ENCODE results near the gene STARD8.

STARD8 gene

DNA sequence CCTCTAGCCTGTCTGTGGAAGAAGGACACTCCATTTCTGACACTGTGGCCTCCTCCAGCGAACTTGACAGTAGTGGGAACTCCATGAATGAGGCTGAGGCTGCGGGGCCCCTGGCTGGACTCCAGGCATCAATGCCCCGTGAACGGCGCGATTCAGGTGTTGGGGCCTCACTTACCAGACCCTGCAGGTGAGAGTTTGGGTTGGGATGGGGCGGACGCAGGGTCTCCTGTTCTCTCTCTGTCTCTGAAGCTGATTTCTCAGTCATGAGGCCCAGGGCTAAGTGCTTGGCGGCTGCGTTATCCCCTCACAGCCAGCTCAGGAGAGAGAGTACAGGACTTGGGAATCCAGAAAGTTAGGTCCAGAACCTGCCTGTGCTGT lies 71.0 kb downstream of the STARD8 start (continued):
- TF ChIP-seq, protein P1, sequence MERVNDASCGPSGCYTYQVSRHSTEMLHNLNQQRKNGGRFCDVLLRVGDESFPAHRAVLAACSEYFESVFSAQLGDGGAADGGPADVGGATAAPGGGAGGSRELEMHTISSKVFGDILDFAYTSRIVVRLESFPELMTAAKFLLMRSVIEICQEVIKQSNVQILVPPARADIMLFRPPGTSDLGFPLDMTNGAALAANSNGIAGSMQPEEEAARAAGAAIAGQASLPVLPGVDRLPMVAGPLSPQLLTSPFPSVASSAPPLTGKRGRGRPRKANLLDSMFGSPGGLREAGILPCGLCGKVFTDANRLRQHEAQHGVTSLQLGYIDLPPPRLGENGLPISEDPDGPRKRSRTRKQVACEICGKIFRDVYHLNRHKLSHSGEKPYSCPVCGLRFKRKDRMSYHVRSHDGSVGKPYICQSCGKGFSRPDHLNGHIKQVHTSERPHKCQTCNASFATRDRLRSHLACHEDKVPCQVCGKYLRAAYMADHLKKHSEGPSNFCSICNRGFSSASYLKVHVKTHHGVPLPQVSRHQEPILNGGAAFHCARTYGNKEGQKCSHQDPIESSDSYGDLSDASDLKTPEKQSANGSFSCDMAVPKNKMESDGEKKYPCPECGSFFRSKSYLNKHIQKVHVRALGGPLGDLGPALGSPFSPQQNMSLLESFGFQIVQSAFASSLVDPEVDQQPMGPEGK (CRISPR knock-in tag; IDR thresholded peaks at IDR 0.05; ENCODE audit: borderline replicate concordance), result no peak
- TF ChIP-seq PPARA (CRISPR knock-in tag; IDR thresholded peaks at IDR 0.05; ENCODE audit: borderline replicate concordance) (no peak), GLIS3 (CRISPR knock-in tag; IDR thresholded peaks at IDR 0.05) (no peak), ISL1 (CRISPR knock-in tag; IDR thresholded peaks at IDR 0.05) (no peak), TCF4 (CRISPR knock-in tag; IDR thresholded peaks at IDR 0.05; ENCODE audit: borderline replicate concordance) (no peak)

DNA sequence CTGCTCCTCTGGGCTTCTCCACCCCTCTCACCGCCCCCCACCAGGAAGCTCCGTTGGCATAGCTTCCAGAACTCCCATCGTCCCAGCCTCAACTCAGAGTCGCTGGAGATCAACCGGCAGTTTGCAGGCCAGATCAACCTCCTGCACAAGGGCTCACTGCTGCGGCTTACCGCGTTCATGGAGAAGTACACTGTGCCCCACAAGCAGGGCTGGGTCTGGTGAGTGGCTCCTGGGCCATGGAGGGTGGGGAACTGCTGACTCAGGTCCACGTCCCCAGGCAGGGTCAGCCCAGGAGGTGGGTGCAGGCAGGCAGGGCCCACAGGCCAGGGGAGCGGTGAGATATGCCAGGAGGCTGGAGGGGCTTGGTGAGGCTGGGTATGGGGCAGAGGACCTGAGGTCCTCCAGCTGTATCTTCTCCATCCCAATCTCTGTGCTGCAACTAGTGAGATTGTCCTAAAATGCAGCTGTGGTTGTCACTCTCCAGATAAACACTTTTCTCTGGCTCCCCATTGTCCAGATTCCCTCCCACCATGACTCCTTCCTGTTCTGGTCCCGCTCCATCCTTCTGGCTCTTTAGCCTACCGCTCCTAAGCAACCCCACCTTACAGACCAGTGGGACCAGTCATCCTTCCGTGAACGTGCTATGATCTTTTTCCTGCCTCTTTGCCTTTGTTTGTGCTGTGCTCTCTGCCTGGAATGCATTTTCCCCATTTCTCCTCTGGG lies 71.9 kb downstream of the STARD8 start:
- ATAC-seq, result no peak
- TF ChIP-seq, protein P2, sequence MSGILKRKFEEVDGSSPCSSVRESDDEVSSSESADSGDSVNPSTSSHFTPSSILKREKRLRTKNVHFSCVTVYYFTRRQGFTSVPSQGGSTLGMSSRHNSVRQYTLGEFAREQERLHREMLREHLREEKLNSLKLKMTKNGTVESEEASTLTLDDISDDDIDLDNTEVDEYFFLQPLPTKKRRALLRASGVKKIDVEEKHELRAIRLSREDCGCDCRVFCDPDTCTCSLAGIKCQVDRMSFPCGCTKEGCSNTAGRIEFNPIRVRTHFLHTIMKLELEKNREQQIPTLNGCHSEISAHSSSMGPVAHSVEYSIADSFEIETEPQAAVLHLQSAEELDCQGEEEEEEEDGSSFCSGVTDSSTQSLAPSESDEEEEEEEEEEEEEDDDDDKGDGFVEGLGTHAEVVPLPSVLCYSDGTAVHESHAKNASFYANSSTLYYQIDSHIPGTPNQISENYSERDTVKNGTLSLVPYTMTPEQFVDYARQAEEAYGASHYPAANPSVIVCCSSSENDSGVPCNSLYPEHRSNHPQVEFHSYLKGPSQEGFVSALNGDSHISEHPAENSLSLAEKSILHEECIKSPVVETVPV (CRISPR knock-in tag; IDR thresholded peaks at IDR 0.05), result no peak
- TF ChIP-seq ZNF565 (CRISPR knock-in tag; conservative IDR thresholded peaks at IDR 0.05; ENCODE audit: low read depth) (no peak), TSHZ2 (CRISPR knock-in tag; IDR thresholded peaks at IDR 0.05) (no peak), ZNF8 (CRISPR knock-in tag; IDR thresholded peaks at IDR 0.05) (no peak), CSDC2 (CRISPR knock-in tag; IDR thresholded peaks at IDR 0.05) (no peak), ISL1 (CRISPR knock-in tag; IDR thresholded peaks at IDR 0.05) (no peak), ESRRG (CRISPR knock-in tag; IDR thresholded peaks at IDR 0.05) (no peak), RARB (CRISPR knock-in tag; IDR thresholded peaks at IDR 0.05) (no peak), GLIS3 (CRISPR knock-in tag; IDR thresholded peaks at IDR 0.05) (no peak), ZFP3 (CRISPR knock-in tag; IDR thresholded peaks at IDR 0.05) (no peak), ZFP30 (CRISPR knock-in tag; IDR thresholded peaks at IDR 0.05) (no peak), ZNF70 (CRISPR knock-in tag; IDR thresholded peaks at IDR 0.05) (no peak), BACH2 (CRISPR knock-in tag; IDR thresholded peaks at IDR 0.05; ENCODE audit: borderline replicate concordance) (no peak), ARNTL (CRISPR knock-in tag; IDR thresholded peaks at IDR 0.05; ENCODE audit: borderline replicate concordance, low read depth) (no peak), TCF4 (CRISPR knock-in tag; IDR thresholded peaks at IDR 0.05; ENCODE audit: borderline replicate concordance) (no peak), TOX (CRISPR knock-in tag; IDR thresholded peaks at IDR 0.05; ENCODE audit: borderline replicate concordance) (no peak), SNAI2 (CRISPR knock-in tag; IDR thresholded peaks at IDR 0.05) (no peak), ZC3H10 (CRISPR knock-in tag; IDR thresholded peaks at IDR 0.05) (no peak)
- TF ChIP-seq, protein P1 (CRISPR knock-in tag; IDR thresholded peaks at IDR 0.05; ENCODE audit: borderline replicate concordance), result no peak
- TF ChIP-seq, protein P3, sequence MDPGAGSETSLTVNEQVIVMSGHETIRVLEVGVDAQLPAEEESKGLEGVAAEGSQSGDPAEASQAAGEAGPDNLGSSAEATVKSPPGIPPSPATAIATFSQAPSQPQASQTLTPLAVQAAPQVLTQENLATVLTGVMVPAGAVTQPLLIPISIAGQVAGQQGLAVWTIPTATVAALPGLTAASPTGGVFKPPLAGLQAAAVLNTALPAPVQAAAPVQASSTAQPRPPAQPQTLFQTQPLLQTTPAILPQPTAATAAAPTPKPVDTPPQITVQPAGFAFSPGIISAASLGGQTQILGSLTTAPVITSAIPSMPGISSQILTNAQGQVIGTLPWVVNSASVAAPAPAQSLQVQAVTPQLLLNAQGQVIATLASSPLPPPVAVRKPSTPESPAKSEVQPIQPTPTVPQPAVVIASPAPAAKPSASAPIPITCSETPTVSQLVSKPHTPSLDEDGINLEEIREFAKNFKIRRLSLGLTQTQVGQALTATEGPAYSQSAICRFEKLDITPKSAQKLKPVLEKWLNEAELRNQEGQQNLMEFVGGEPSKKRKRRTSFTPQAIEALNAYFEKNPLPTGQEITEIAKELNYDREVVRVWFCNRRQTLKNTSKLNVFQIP (CRISPR knock-in tag; IDR thresholded peaks at IDR 0.05; ENCODE audit: borderline replicate concordance, low read depth), result no peak
